Measurements from ENCODE around the gene WNT8A. TPM values are rescaled to one million over a fixed set of nuclear protein-coding genes. Genes with fewer than 3 reads are reported as not detected.
"Not testable (repeated sequence)": the region's sequence is repeated elsewhere in the genome, so short reads cannot be mapped to it uniquely, and the experiment has no call there.

The WNT8A gene
- total and polyA plus RNA-seq, 2 donors (not counting 1 experiment from before 2014, with no cell fraction given) = not detected

DNA sequence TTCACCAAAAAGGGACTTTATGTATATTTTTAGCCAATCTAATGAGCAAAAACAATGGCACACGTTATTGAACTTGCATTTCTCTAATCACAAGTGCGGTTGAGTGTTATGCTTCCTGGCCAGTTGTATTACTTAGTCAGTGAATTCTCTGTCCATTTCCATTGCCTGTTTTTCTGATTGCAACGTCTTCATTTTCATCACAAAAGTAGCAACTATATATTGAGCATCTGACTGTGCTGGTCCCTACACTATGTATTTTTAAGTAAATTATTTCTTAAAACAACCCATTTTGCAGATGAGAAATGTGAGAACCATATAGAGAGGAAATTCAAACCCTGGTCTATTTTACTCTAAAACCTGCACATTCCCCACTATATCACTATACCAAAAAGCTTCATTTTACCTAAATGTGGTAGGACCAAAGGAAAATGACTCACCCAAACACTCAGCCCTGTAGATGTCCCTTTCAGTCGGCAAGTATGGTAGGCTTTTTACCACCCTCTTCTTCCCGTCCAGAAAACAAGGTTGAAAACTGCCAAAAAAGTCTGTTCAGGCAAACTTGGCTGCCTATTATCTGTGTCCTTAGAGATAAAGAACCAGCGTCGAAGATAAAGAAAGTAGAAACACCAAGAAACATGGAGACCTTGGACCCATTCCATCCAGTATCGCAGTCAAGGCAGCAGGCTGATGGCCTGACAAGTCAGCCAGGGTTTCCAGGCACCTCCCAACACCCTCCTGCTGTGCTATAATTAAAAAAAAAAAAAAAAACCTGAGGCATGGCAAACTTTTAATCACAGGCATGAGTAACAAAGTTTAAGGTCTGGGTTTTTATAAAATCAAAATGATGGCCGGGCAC, 32.2 kb upstream of the WNT8A start:
- DNase-seq (no peak), ATAC-seq (ENCODE audit: low read depth) (no peak)
- H3K79me2 ChIP-seq (ENCODE audit: control insufficient read depth, insufficient read depth, low read length) = no peaks in the 10 kb centered on the region
- ChIA-PET POLR2A (no interaction called here), CTCF (no interaction called here)
- no peaks in the 10 kb centered on the region for H3K9me3 ChIP-seq (ENCODE audit: control extremely low read depth in 1 of 3, control insufficient read depth in 2 of 3, insufficient read depth in 1 of 3, low read length in 2 of 3)
- intact Hi-C loops (cut with micrococcal nuclease) = no loop called here
- no peaks in the 10 kb centered on the region for H3K9me3 Mint-ChIP-seq (ENCODE audit: insufficient read depth)
- no peak overlapping the region for H3K27ac Mint-ChIP-seq
- no peaks in the 10 kb centered on the region for H3K27me3 ChIP-seq (replicated peaks in 1 of 4; ENCODE audit: control extremely low read depth in 1 of 4, control insufficient read depth in 3 of 4, insufficient read depth in 4 of 4, low read length in 3 of 4)
- H3K4me1 Mint-ChIP-seq = no peaks in the 10 kb centered on the region
- TF ChIP-seq, protein P1, sequence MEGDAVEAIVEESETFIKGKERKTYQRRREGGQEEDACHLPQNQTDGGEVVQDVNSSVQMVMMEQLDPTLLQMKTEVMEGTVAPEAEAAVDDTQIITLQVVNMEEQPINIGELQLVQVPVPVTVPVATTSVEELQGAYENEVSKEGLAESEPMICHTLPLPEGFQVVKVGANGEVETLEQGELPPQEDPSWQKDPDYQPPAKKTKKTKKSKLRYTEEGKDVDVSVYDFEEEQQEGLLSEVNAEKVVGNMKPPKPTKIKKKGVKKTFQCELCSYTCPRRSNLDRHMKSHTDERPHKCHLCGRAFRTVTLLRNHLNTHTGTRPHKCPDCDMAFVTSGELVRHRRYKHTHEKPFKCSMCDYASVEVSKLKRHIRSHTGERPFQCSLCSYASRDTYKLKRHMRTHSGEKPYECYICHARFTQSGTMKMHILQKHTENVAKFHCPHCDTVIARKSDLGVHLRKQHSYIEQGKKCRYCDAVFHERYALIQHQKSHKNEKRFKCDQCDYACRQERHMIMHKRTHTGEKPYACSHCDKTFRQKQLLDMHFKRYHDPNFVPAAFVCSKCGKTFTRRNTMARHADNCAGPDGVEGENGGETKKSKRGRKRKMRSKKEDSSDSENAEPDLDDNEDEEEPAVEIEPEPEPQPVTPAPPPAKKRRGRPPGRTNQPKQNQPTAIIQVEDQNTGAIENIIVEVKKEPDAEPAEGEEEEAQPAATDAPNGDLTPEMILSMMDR (IDR thresholded peaks at IDR 0.05) = no peak
- TF ChIP-seq EZH2 (IDR thresholded peaks at IDR 0.05; ENCODE audit: borderline replicate concordance, insufficient read depth, low read depth, low read length, poor library complexity, severe bottlenecking) = no peak
- H3K4me1 ChIP-seq (ENCODE audit: control insufficient read depth in 2 of 2, insufficient read depth in 2 of 2, low read length in 2 of 2) = no peaks in the 10 kb centered on the region
- H2AFZ ChIP-seq (ENCODE audit: insufficient read depth, low read depth, low read length, poor library complexity, severe bottlenecking) = no peak overlapping the region
- H3K27ac ChIP-seq (ENCODE audit: low read length in 2 of 2) = no peak overlapping the region
- no peaks in the 10 kb centered on the region for H3K27me3 Mint-ChIP-seq
- no peak overlapping the region for H3K4me3 Mint-ChIP-seq
- H3K4me3 ChIP-seq (ENCODE audit: control extremely low read depth in 1 of 5, extremely low read depth in 1 of 5, insufficient read depth in 1 of 5, low read depth in 2 of 5, low read length in 4 of 5) = no peak overlapping the region
- no peak overlapping the region for H3K4me2 ChIP-seq (replicated peaks; ENCODE audit: low read depth, low read length, poor library complexity, severe bottlenecking)
- H3K36me3 ChIP-seq (replicated peaks in 1 of 2; ENCODE audit: control extremely low read depth in 1 of 2, control insufficient read depth in 1 of 2, extremely low read depth in 1 of 2, insufficient read depth in 2 of 2, low read length in 1 of 2) = no peaks in the 10 kb centered on the region
- WGBS (ENCODE audit: insufficient coverage) = 90% methylated on average over 5 of the region's 9 CpGs
- H4K20me1 ChIP-seq (ENCODE audit: control insufficient read depth, insufficient read depth, low read length, poor library complexity, severe bottlenecking) = no peaks in the 10 kb centered on the region
- H3K9ac ChIP-seq (ENCODE audit: low read length) = no peak overlapping the region

DNA sequence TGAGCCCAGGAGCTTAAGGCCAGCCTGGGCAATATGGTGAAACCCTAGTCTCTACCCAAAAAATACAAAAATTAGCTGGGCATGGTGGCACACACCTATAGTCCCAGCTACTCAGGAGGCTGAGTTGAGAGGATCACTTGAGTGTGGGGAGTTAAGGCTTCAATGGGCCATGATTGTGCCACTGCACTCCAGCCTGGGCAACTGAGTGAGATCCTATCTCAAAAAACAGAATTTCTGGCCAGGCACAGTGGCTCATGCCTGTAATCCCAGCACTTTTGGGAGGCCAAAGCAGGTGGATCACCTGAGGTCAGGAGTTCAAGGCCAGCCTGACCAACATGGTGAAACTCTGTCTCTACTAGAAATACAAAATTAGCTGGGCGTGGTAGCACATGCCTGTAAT, 31.1 kb upstream of the WNT8A start:
- H3K27me3 ChIP-seq (replicated peaks in 1 of 4; ENCODE audit: control extremely low read depth in 1 of 4, control insufficient read depth in 3 of 4, insufficient read depth in 4 of 4, low read length in 3 of 4); H4K20me1 ChIP-seq (ENCODE audit: control insufficient read depth, insufficient read depth, low read length, poor library complexity, severe bottlenecking); H3K27ac ChIP-seq (ENCODE audit: low read length in 2 of 2); H3K4me3 Mint-ChIP-seq; DNase-seq; H3K9ac ChIP-seq (ENCODE audit: low read length); ATAC-seq (ENCODE audit: low read depth); H3K4me2 ChIP-seq (replicated peaks; ENCODE audit: low read depth, low read length, poor library complexity, severe bottlenecking); H3K4me1 Mint-ChIP-seq; H3K4me1 ChIP-seq (ENCODE audit: control insufficient read depth in 2 of 2, insufficient read depth in 2 of 2, low read length in 2 of 2); H3K9me3 ChIP-seq (ENCODE audit: control extremely low read depth in 1 of 3, control insufficient read depth in 2 of 3, insufficient read depth in 1 of 3, low read length in 2 of 3); H3K36me3 ChIP-seq (replicated peaks in 1 of 2; ENCODE audit: control extremely low read depth in 1 of 2, control insufficient read depth in 1 of 2, extremely low read depth in 1 of 2, insufficient read depth in 2 of 2, low read length in 1 of 2); H3K4me3 ChIP-seq (ENCODE audit: control extremely low read depth in 1 of 5, extremely low read depth in 1 of 5, insufficient read depth in 1 of 5, low read depth in 2 of 5, low read length in 4 of 5); H3K9me3 Mint-ChIP-seq (ENCODE audit: insufficient read depth); POLR2A ChIA-PET; H3K27ac Mint-ChIP-seq; H3K27me3 Mint-ChIP-seq; H2AFZ ChIP-seq (ENCODE audit: insufficient read depth, low read depth, low read length, poor library complexity, severe bottlenecking); intact Hi-C loops (cut with micrococcal nuclease); H3K79me2 ChIP-seq (ENCODE audit: control insufficient read depth, insufficient read depth, low read length): not testable (repeated sequence)
- WGBS (ENCODE audit: insufficient coverage) = 100% methylated on average over 1 of the region's 1 CpG
- CTCF ChIA-PET = interaction anchor here (1.3 kb wide), 2 partner anchors 17 to 24 kb away, joined by 3 to 5 read pairs; no protein-coding TSS in a partner anchor
